ENCODE measurements around the gene U2AF2. TPM values are rescaled to one million over a fixed set of nuclear protein-coding genes. Genes with fewer than 3 reads are reported as not detected.

Gene U2AF2
- polyA plus RNA-seq, 3 donors = 5.3 to 166 (median 5.4) TPM

DNA sequence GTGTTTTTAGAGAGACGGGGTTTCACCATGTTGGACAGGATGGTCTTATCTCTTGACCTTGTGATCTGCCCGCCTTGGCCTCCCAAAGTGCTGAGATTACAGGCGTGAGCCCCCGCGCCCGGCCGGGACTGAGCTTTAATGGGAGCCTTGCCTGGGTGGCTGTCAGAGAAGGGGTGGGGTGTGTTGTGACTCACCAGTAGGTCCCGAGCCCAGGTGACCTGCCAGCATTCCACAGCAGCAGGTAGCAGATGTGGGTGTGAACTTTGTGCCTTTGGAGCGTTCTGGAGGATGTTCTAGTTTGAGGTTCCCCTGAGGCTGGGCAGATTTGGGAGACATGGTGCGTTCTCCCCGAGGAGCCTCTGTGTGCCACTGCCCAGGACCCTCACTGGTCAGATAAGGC is 13.1 kb downstream of the U2AF2 start:
- peak overlapping the region in 2 of 7 donors; percentile 18 to 25 for H3K27ac Mint-ChIP-seq
- Histone ChIP-seq H4K20me1 (ENCODE audit: insufficient read depth, low read length) (peaks cover 100% of the 10 kb centered on the region), H3K4me2 (replicated peaks; ENCODE audit: extremely low read depth, low read length, poor library complexity, severe bottlenecking) (no peak overlapping the region), H3K79me2 (ENCODE audit: insufficient read depth, low read length) (peaks cover 98% of the 10 kb centered on the region), H3K4me3 (replicated peaks in 1 of 3; ENCODE audit: low read depth in 2 of 3, low read length in 3 of 3) (no peak overlapping the region), H2AFZ (ENCODE audit: insufficient read depth, low read depth, low read length, poor library complexity, severe bottlenecking) (no peak overlapping the region), H3K9ac (ENCODE audit: insufficient read depth, low read length, poor library complexity, severe bottlenecking) (no peak overlapping the region), H3K9me3 (replicated peaks in 1 of 2; ENCODE audit: control insufficient read depth in 1 of 2, insufficient read depth in 1 of 2, low read length in 2 of 2) (no peaks in the 10 kb centered on the region), H3K27ac (ENCODE audit: low read depth in 1 of 2, low read length in 2 of 2) (no peak overlapping the region), H3K36me3 (replicated peaks in 1 of 2; ENCODE audit: control insufficient read depth in 1 of 2, insufficient read depth in 2 of 2, low read length in 2 of 2) (peaks cover 79 to 93% of the 10 kb centered on the region in 2 donors), H3K4me1 (ENCODE audit: control insufficient read depth in 1 of 2, insufficient read depth in 2 of 2, low read length in 2 of 2) (no peaks in the 10 kb centered on the region), H3K27me3 (ENCODE audit: control insufficient read depth in 2 of 2, insufficient read depth in 2 of 2, low read length in 2 of 2) (no peaks in the 10 kb centered on the region)
- DNase-seq = no peak
- TF ChIP-seq, protein P1, sequence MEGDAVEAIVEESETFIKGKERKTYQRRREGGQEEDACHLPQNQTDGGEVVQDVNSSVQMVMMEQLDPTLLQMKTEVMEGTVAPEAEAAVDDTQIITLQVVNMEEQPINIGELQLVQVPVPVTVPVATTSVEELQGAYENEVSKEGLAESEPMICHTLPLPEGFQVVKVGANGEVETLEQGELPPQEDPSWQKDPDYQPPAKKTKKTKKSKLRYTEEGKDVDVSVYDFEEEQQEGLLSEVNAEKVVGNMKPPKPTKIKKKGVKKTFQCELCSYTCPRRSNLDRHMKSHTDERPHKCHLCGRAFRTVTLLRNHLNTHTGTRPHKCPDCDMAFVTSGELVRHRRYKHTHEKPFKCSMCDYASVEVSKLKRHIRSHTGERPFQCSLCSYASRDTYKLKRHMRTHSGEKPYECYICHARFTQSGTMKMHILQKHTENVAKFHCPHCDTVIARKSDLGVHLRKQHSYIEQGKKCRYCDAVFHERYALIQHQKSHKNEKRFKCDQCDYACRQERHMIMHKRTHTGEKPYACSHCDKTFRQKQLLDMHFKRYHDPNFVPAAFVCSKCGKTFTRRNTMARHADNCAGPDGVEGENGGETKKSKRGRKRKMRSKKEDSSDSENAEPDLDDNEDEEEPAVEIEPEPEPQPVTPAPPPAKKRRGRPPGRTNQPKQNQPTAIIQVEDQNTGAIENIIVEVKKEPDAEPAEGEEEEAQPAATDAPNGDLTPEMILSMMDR (IDR thresholded peaks at IDR 0.05) = no peak
- H3K36me3 Mint-ChIP-seq = peaks cover 77 to 94% of the 10 kb centered on the region in 2 donors
- no peak overlapping the region for H3K4me3 Mint-ChIP-seq
- WGBS (ENCODE audit: insufficient coverage) = 88% methylated on average over 6 of the region's 11 CpGs
- intact Hi-C loops (cut with micrococcal nuclease) = no loop called here
- H3K9me3 Mint-ChIP-seq = peaks cover 0 to 2% (median 0%) of the 10 kb centered on the region in 7 donors
- H3K4me1 Mint-ChIP-seq = peaks cover 6% of the 10 kb centered on the region
- no peaks in the 10 kb centered on the region for H3K27me3 Mint-ChIP-seq (ENCODE audit: low read depth in 3 of 3)

- Histone ChIP-seq H3K27ac (ENCODE audit: low read depth in 1 of 2, low read length in 2 of 2) (no peak overlapping the region), H3K9ac (ENCODE audit: insufficient read depth, low read length, poor library complexity, severe bottlenecking) (no peak overlapping the region), H2AFZ (ENCODE audit: insufficient read depth, low read depth, low read length, poor library complexity, severe bottlenecking) (no peak overlapping the region), H3K9me3 (replicated peaks in 1 of 2; ENCODE audit: control insufficient read depth in 1 of 2, insufficient read depth in 1 of 2, low read length in 2 of 2) (no peaks in the 10 kb centered on the region), H3K27me3 (ENCODE audit: control insufficient read depth in 2 of 2, insufficient read depth in 2 of 2, low read length in 2 of 2) (no peaks in the 10 kb centered on the region), H3K79me2 (ENCODE audit: insufficient read depth, low read length) (peaks cover 98% of the 10 kb centered on the region), H3K4me2 (replicated peaks; ENCODE audit: extremely low read depth, low read length, poor library complexity, severe bottlenecking) (no peak overlapping the region), H3K36me3 (replicated peaks in 1 of 2; ENCODE audit: control insufficient read depth in 1 of 2, insufficient read depth in 2 of 2, low read length in 2 of 2) (peaks cover 75 to 93% of the 10 kb centered on the region in 2 donors), H3K4me3 (replicated peaks in 1 of 3; ENCODE audit: low read depth in 2 of 3, low read length in 3 of 3) (no peak overlapping the region), H3K4me1 (ENCODE audit: control insufficient read depth in 1 of 2, insufficient read depth in 2 of 2, low read length in 2 of 2) (no peaks in the 10 kb centered on the region), H4K20me1 (ENCODE audit: insufficient read depth, low read length) (peaks cover 100% of the 10 kb centered on the region)
- TF ChIP-seq, protein P1 (IDR thresholded peaks at IDR 0.05) = no peak
- Mint-ChIP-seq H3K9me3 (peaks cover 0 to 2% (median 0%) of the 10 kb centered on the region in 7 donors), H3K27me3 (ENCODE audit: low read depth in 3 of 3) (no peaks in the 10 kb centered on the region), H3K4me3 (no peak overlapping the region), H3K4me1 (peaks cover 9% of the 10 kb centered on the region), H3K36me3 (peaks cover 76 to 94% of the 10 kb centered on the region in 2 donors), H3K27ac (peak overlapping the region in 2 of 7 donors; percentile 25 to 30)
- no peak for DNase-seq
- intact Hi-C loops (cut with micrococcal nuclease) = no loop called here
- WGBS (ENCODE audit: insufficient coverage) = 93% methylated on average over 19 of the region's 30 CpGs
Observed at GRCh38 chr19:55668603-55669348, 13.9 kb downstream of the U2AF2 start.

All from CD14-positive monocyte (primary cell).